Measurements from ENCODE around the gene DNLZ. TPM values are rescaled to one million over a fixed set of nuclear protein-coding genes. Genes with fewer than 3 reads are reported as not detected.
A peak's percentile ranks its signal among the peaks of the same experiment; 100 is the strongest.

Gene DNLZ
- total RNA-seq, 1 donor from 2014 or later: 34.0 TPM

DNA sequence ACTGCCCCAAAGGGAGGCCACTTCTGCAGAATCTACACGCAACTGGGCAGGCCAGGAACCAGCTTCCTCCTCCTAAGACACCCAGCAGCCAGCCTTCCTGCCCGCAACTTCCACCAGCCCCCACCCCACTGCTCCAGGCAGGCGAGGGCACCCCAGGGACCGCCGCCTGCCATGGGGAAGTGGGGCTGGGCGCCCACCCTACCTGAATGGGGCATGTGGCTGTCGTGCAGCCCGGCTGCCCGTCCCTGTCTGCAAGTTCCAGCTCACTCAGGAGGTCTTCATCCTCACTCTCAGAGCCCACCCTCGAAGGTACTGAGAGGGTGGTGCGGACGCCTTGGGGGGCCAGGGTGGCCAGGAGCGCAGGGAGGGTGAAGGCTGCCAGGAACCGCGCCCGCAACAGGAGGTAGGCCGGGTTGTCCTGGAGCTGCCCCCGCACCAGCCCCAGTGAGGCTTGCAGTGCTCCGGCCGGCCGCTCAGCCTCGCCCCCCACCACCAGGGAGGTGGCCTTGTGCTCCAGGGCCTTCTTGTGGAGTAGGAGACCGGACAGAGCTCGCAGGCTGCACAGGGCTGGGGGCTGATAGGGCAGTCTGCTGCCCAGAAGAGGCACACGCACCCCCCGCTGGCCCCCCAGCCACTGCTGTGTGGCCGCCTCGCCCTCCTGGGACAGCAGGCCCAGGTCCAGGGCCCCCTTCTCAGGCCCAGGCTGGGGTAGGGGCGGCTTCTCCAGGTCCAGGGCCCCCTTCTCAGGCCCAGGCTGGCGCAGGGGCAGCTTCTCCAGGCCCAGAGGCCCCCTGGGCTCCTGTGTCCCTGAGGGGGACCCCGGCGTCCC is 14.0 kb upstream of the DNLZ start:
- no peak for DNase-seq (ENCODE audit: low read depth)

DNA sequence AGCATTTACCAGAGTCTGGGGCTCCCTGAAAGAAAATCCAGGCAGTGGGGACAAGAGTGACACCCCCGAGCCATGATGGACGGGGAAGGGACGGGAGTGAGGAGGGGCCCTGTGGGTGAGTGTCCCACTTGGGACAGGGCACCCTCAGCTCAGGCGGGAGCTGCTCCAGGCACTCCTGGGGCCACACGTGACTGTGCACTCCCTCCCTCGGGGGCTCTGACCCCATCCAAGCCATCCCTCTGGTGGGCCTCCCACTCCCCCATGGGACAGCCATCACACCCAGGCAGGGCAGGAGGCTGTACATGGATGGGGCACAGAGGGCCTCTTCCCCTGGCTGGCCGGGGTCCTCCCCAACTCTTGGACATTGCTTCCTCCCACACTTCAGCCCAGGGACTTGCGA is 12.9 kb upstream of the DNLZ start:
- no peak for DNase-seq (ENCODE audit: low read depth)

DNA sequence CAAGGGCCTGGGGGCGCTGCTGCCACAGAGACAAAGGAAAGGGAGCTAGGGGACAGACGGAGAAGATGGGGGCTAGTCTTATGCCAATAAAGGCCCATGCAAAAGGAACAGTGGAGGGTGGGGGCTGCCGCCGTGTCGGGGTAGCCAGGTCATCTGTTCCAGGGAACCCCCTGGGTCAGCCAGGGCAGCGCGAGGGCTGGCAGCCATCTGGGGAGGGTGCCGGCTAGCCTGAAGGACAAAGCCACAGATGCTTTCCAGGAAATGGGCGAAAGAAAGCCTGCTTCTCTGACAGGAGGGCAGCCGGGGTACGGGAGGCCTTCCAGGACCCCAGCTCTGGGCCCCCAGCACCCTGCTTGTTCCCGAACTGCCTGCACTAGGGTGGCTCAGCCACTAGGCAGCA is 11.6 kb upstream of the DNLZ start:
- DNase-seq (ENCODE audit: low read depth): no peak

DNA sequence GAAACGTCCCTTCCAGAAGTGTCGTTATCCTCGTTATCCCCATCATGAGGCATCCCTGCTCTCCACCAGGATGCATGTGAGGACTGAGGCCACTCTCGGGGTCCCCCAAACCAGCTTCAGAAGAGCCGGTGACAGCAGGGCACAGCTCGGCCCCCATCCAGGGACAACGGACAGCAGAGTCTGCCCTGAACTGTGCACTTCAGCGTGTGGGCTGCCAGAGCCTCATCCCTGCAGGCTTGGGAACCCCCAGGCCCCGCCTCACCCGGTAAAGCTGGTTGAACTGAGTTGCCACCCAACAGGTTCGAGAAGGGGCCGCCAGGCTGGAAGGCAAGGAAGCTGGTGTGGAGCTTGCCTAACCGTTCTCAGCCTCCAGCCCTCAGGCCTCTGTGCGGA is 10.6 kb upstream of the DNLZ start:
- no peak for DNase-seq (ENCODE audit: low read depth)

DNA sequence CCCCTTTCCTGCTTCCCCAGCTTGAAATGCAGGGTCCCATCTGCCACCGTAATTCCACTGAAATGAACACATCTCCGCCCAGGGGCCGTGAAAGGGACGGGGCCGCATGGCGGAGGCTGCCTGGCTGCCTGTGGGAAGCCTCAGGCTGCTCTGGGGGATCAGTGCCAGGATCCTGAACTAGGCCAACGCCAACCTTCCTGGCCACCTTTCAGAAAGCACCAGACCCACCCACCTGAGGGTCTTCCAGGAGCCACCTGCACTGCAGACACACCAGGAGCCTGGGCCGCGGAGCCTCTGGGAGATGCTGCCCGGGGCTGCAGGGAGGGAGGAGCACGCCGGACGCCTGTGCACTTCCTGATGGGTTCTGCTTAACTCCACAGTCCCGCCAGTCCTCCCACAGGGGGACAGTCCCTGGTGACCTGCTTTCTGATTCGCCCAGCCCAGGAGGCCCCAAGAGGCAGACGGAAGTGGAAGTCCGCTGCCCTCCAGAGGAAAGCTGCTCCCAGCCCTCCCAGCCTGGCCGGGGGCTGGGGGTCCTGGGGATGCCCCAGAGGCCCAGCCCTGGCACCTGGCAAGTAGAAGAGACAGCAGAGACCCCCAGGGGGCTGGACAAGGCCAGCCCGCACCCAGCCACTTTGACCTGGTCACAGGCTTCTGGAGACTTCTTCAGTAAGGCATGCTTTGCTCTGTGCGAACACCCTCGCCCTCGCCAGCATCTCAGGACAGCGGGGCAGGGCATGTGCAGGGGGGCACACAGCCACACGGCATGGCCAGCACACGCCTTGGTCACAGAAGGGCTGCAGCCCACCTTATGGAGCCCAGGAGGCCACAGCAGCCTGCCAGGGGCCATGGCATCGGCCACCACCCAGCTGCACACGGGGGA is 10.0 kb upstream of the DNLZ start, which contains the start of gene CARD9:
CARD9 (minus strand) TSS at position 370 of the 883 bp plus-strand sequence. CDS start 1,591 bp downstream, outside the sequence.
- no peak for DNase-seq (ENCODE audit: low read depth)

DNA sequence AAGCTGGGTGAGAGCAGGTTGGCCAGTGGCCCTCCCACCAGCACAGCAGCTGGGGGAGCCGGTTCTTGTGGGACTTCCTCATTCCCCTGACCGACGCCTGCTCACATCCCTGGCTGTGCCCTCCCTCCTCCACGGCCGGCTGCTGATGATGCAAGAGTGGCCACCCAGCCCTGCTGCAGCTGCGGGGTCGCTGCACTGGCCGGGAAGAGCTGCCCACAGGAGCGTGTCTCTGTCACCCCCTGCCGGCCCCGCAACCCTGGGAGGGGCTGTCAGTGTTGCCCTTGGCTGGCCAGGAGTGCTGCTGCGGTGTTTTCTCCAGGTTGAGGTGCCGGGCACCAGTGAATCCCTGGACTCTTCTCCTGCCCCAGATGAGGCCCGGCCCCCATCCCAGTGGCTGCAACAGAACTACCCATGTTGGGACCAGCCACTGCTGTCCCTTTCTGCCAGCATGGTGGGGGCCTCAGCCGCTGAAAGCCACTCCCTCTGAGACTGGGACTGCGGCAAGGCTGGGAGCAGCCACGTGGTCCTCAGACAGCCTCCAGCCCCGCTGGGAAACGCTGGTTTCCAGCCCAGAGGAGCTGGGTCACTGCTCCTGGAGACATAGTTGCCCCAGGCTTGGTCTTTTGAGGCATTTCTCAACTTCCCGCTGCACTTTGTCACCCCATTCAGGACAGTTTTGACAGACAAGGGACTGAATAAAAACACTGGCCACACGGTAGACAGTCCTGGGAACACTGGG is 9.2 kb upstream of the DNLZ start:
- peak; percentile 93 for DNase-seq (ENCODE audit: low read depth)

DNA sequence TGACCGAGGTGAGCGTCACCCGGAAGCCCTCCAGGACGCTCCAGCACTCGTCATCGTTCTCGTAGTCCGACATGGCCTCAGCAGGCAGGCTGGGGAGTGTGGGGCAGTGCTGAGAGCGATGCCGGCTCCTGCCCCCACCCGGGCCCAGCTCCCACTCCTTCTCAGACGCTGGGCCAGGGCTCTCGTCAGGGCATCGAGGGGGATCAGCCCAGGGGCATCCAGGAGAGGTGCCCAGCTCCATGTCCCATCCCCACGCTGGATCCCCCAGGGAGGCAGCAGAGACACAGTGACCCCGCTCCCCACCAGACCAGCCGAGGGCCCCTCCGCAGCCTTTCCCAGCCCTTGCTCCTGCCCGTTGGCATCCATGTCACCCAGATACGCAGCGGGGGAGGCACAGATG is 8.5 kb upstream of the DNLZ start:
- DNase-seq (ENCODE audit: low read depth): no peak

- DNase-seq (ENCODE audit: low read depth): no peak
Measured at GRCh38 chr9:136371533-136371880, 8.0 kb upstream of the DNLZ start.

DNA sequence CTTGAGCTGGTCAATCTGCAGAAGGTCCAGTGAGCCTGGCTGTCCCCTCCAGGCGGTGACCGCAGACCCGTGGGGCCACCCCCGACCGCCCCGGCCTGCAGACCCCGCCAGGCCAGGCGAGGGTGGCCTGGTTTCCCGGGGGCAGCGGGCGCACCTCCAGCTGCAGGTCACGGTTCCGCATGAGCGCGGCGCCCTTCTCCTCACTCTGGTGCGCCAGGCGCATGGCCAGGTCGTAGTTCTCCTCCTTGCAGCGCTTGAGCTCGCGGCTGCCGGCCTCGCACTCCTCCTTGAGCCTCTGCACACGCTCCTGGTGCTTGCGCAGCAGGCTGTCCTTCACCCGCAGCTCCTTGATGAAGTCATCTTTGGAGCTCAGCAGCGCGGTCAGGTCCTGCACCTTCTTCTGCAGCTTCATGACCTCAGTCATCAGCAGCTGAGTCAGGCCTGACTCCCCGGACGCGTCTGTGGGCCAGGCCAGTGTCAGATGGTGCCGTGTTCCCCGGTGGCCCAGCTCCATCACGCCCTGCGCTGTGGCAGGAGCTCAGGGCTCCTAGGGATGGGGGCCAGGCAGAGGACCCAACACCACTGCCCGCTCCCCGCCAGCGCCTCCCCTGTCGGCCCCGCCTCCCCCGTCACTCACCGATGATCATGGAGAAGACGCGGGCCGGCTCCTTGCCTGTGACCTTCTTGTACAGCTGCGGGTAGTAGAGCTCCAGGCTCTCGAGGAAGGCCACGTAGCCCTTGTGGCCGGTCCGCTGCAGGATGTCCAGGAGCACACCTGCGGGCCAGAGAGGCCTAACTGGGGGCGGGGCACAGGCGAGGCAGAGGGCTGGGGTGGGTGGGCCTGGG is 7.4 kb upstream of the DNLZ start:
- DNase-seq (ENCODE audit: low read depth): no peak

DNA sequence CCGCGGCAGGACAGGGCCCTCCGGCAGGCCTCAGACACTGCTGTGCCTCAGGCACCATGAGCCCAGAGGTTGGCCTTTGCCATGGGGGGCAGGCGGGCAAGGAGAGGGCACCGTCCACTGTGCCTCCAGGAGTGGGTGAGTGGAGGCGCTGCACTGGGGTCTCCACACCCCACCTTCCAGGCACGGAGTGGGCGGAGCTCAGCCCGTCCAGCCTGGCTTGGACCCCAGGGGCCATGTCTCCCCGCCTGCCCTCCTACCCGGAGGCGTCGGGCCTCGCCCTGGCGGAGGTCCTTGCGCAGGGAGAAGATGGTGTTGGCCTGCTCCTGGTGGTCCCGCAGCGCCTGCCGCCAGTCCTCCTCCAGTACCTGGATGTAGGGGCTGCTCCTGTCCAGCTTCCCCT is 6.5 kb upstream of the DNLZ start:
- DNase-seq (ENCODE audit: low read depth): no peak

DNA sequence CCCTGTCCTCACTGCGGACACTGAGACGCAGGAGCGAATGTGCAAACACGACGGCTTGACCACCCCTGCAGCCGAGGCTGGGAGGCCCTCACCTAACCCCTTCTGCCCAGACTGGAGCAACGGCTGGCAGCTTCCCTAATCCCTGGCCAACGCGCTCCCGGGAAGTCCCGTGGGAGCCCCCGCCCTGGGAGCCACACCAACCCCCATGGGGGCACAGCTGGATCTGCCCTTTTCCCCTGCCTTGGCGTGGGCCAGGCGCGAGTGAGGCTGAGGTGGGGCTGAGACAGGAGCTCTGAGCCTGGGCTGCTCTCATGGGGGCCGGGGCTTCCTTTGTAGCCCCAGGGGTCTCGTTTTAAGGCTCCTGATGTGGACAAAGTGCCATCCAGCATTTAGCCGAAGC is 4.6 kb upstream of the DNLZ start:
- DNase-seq (ENCODE audit: low read depth): no peak

DNA sequence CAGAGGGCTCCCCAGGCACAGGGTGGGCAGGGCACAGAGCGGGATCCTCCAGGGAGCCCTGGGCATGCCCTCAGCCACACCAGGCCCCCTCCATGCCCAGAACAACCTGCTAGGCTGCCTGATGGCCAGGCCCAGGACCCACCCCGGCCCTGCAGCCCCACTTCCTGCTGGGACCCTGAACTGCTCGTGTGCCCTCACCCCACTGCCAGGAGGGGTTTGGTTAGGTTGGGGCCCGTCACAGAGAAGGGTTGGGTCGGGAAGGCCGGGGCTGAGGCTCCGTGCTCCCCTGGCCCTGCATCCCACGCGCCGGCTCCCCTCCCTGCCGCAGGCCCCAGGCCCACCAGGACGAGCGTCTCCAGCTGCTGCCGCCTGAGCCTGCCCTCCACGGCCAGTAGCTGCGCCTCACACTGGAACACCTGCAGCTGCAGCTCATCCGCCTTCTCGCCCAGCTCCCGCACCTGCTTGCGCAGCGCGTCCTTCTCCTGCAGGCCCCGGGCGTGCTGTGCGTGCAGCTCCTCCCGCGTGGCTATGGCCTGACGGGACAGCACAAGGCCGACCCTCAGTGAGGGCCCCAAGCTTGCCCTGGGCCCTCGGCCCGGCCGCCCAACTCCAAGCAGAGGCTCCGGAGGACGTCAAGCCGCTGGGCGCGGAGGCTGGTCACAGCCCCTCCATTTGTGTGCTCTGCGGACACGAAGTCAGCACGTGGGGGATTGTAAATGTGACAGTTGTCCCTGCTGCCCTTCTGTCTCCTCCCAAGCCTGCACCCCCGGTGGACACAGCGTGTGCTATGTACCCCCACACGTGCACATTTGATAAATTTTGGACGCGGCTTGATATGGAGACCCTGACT is 4.0 kb upstream of the DNLZ start:
- no peak for DNase-seq (ENCODE audit: low read depth)

DNA sequence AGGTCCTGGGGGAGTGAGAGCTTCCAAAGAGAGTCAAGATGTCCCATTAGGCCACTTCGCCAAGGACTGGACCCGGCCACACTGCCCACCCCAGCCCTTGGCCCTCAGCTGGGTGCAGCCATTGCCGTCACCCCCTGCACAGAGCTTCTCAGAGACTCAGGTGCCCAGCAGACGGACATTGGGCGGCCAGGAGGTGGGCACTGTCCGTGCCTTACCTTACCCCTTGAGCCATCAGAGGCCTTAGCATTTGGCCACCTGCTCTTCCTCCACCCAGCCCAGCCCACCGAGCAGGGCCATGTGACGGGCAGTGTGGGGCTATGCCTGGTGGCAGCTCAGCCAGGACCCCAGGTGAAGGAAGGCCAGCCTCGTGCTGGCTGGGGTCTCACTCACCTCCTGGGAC is 3.3 kb upstream of the DNLZ start:
- no peak for DNase-seq (ENCODE audit: low read depth)

- no peak for DNase-seq (ENCODE audit: low read depth)
Measured at GRCh38 chr9:136365775-136366222, 2.3 kb upstream of the DNLZ start.

- no peak for DNase-seq (ENCODE audit: low read depth)
Measured at GRCh38 chr9:136364942-136365774, 1.6 kb upstream of the DNLZ start.

DNA sequence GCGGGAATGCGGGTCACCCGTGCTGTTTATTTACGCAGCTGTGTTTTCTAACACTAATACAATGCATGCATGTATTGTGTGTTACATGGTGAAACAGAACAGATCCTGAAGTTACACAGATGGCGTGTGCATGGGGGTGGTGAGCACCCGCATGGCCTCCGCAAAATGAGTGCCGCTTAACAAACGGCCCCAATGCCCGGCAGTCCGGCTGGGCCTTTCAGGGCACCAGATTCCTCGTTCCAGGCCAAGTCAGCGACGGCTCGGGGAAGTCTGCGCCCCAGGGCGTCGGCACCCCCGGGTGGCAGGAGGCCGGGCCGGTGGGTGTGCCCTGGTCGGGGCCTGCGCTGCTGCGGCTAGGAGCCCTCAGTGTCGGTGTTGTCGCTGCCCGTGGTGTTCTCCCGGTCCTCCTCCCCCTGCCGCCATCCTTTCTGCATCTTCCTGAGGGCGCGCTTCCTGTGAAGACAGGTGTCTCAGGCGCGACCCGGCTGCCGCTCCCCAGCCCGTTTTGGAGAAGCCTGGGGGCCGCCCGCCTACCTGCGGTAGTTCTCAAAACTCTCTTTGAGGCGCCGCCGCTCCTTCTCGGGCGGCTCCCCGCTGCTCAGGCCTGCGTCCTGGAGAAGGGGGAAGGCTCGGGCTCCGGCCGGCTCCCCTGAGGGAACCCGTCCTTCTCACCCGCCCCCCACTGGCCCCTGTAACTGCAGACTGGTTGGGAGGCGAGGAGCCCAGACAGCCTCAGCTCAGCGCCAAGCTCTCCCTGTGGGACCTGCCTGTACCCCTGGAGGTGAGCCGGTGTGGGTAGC is 605 bp upstream of the DNLZ start:
- no peak for DNase-seq (ENCODE audit: low read depth)

GRCh38 chr9:136362450-136362784 is 1.1 kb downstream of the DNLZ start:
- DNase-seq (ENCODE audit: low read depth): no peak
